ENCODE measurements around the gene HOXA4. TPM values are rescaled to one million over a fixed set of nuclear protein-coding genes. Genes with fewer than 3 reads are reported as not detected.
A peak's percentile ranks its signal among the peaks of the same experiment; 100 is the strongest.

The HOXA4 gene
- total and polyA plus RNA-seq, 2 experiments from 2014 or later, result 0.69 to 1.3 TPM

- Histone ChIP-seq H4K20me1 (ENCODE audit: insufficient read depth, poor library complexity, severe bottlenecking) (no peaks in the 10 kb centered on the region), H3K4me2 (peak overlapping the region; percentile 91), H3K36me3 (replicated peaks; ENCODE audit: insufficient read depth, low read depth) (no peaks in the 10 kb centered on the region), H3K4me3 (no peak overlapping the region), H3K27ac (no peak overlapping the region), H2AFZ (no peak overlapping the region), H3K79me2 (peaks cover 10% of the 10 kb centered on the region), H3K9me2 (replicated peaks; ENCODE audit: insufficient read depth) (no peaks in the 10 kb centered on the region), H3K27me3 (peaks cover 98% of the 10 kb centered on the region), H3K9me3 (ENCODE audit: low read depth) (no peaks in the 10 kb centered on the region), H3K4me1 (ENCODE audit: insufficient read depth) (peaks cover 16% of the 10 kb centered on the region)
- no peak for DNase-seq (ENCODE audit: low spot score)
- WGBS (ENCODE audit: low lambda C conversion rate, missing lambda C conversion rate), result 28% methylated on average over 29 of the region's 29 CpGs
- TF ChIP-seq EZH2 (IDR thresholded peaks at IDR 0.05; ENCODE audit: borderline replicate concordance) (no peak), EZH2phosphoT487 (IDR thresholded peaks at IDR 0.05; ENCODE audit: low read depth, severe bottlenecking, unreplicated experiment) (no peak), CTCF (IDR thresholded peaks at IDR 0.05; ENCODE audit: poor library complexity) (no peak)
Measured at GRCh38 chr7:27094304-27095049, 36.1 kb downstream of the HOXA4 start.

- Histone ChIP-seq H3K27me3 (peaks cover 97% of the 10 kb centered on the region), H3K27ac (no peak overlapping the region), H3K36me3 (replicated peaks; ENCODE audit: insufficient read depth, low read depth) (no peaks in the 10 kb centered on the region), H3K79me2 (peaks cover 8% of the 10 kb centered on the region), H3K9me3 (ENCODE audit: low read depth) (no peaks in the 10 kb centered on the region), H3K4me1 (ENCODE audit: insufficient read depth) (peaks cover 9% of the 10 kb centered on the region), H4K20me1 (ENCODE audit: insufficient read depth, poor library complexity, severe bottlenecking) (no peaks in the 10 kb centered on the region), H3K4me2 (no peak overlapping the region), H3K9me2 (replicated peaks; ENCODE audit: insufficient read depth) (no peaks in the 10 kb centered on the region), H3K4me3 (no peak overlapping the region), H2AFZ (no peak overlapping the region)
- no peak for TF ChIP-seq CTCF (IDR thresholded peaks at IDR 0.05; ENCODE audit: poor library complexity)
- TF ChIP-seq EZH2 (IDR thresholded peaks at IDR 0.05; ENCODE audit: borderline replicate concordance), result no peak
- no peak for TF ChIP-seq EZH2phosphoT487 (IDR thresholded peaks at IDR 0.05; ENCODE audit: low read depth, severe bottlenecking, unreplicated experiment)
- DNase-seq (ENCODE audit: low spot score), result no peak
- WGBS (ENCODE audit: low lambda C conversion rate, missing lambda C conversion rate), result 54% methylated on average over 6 of the region's 6 CpGs
Measured at GRCh38 chr7:27093184-27093895, 37.2 kb downstream of the HOXA4 start.

GRCh38 chr7:27092819-27093110, 37.8 kb downstream of the HOXA4 start:
- Histone ChIP-seq H3K27me3 (peaks cover 91% of the 10 kb centered on the region), H3K79me2 (peaks cover 4% of the 10 kb centered on the region), H3K9me3 (ENCODE audit: low read depth) (no peaks in the 10 kb centered on the region), H2AFZ (no peak overlapping the region), H3K4me1 (ENCODE audit: insufficient read depth) (peaks cover 4% of the 10 kb centered on the region), H3K36me3 (replicated peaks; ENCODE audit: insufficient read depth, low read depth) (no peaks in the 10 kb centered on the region), H4K20me1 (ENCODE audit: insufficient read depth, poor library complexity, severe bottlenecking) (no peaks in the 10 kb centered on the region), H3K27ac (no peak overlapping the region), H3K9me2 (replicated peaks; ENCODE audit: insufficient read depth) (no peaks in the 10 kb centered on the region), H3K4me2 (no peak overlapping the region), H3K4me3 (no peak overlapping the region)
- WGBS (ENCODE audit: low lambda C conversion rate, missing lambda C conversion rate), result 85% methylated on average over 1 of the region's 1 CpG
- no peak for DNase-seq (ENCODE audit: low spot score)
- no peak for TF ChIP-seq EZH2phosphoT487 (IDR thresholded peaks at IDR 0.05; ENCODE audit: low read depth, severe bottlenecking, unreplicated experiment)
- no peak for TF ChIP-seq CTCF (IDR thresholded peaks at IDR 0.05; ENCODE audit: poor library complexity)
- no peak for TF ChIP-seq EZH2 (IDR thresholded peaks at IDR 0.05; ENCODE audit: borderline replicate concordance)
